SK-N-SH (cell line): ENCODE measurements around the gene DYNLT3. TPM values are rescaled to one million over a fixed set of nuclear protein-coding genes. Genes with fewer than 3 reads are reported as not detected.

ENCODE experiments used
- CTCF ChIA-PET: fragments of 300-600, 350-600 bp; formaldehyde crosslinking; extraction: SDS; loops from one replicate; lab custom pipeline; 2021; lab: Yijun Ruan, JAX
- POLR2A ChIA-PET: fragments of 350-600 bp; sonication (Branson Sonifier 250); formaldehyde crosslinking; extraction: SDS; loops from one replicate; lab custom pipeline; 2020; ENCODE audit warnings: antibody characterized with exemption, inconsistent platforms; lab: Yijun Ruan, JAX
- DNase-seq: peaks from one replicate; pipeline ENCODE4 v3.0.0; 2012
- H2AFZ ChIP-seq: fragments of 200-600 bp; sonication (generic); 2 replicates; pipeline ENCODE4 v1.8.1; 2016; ENCODE audit warnings: antibody characterized with exemption, mild to moderate bottlenecking, low read depth
- H3F3A ChIP-seq: fragments of 200-600 bp; sonication (generic); replicated peaks from 2 replicates; pipeline ENCODE3; 2016; ENCODE audit warnings: antibody characterized with exemption, mild to moderate bottlenecking; ENCODE audit not compliant: insufficient read depth
- H3K27ac ChIP-seq, 2 experiments: fragments of 200-500 bp in 1 of 2; fragments of 200-600 bp in 1 of 2; sonication (Bioruptor generic) in 1 of 2; sonication (generic), shearing (Covaris generic) in 1 of 2; 2 replicates each; pipeline versions ENCODE4 v1.5.1 to v1.6.1; 2014 to 2016; ENCODE audit warnings: low read depth in 2 of 2, inconsistent platforms in 1 of 2, low read length in 1 of 2, mild to moderate bottlenecking in 1 of 2, mixed read lengths in 1 of 2
- H3K27me3 ChIP-seq: fragments of 200-600 bp; sonication (generic), shearing (Covaris generic); 2 replicates; pipeline ENCODE4 v1.6.1; 2016; ENCODE audit warnings: mixed run types; ENCODE audit not compliant: insufficient read depth
- H3K36me3 ChIP-seq, 2 experiments: fragments of 200-500 bp in 1 of 2; fragments of 200-600 bp in 1 of 2; sonication (Bioruptor generic) in 1 of 2; sonication (generic) in 1 of 2; replicated peaks in 1 of 2; 2 replicates each; pipeline versions ENCODE3 to v1.5.1; 2014 to 2016; ENCODE audit warnings: low read length in 1 of 2, mild to moderate bottlenecking in 1 of 2; ENCODE audit not compliant: insufficient read depth in 2 of 2, control insufficient read depth in 1 of 2
- H3K4me1 ChIP-seq, 2 experiments: fragments of 200-500 bp in 1 of 2; fragments of 200-600 bp in 1 of 2; sonication (Bioruptor generic) in 1 of 2; sonication (generic), shearing (Covaris generic) in 1 of 2; 2 replicates each; pipeline versions ENCODE4 v1.5.1 to v1.6.1; 2014 to 2016; ENCODE audit warnings: low read depth in 1 of 2, low read length in 1 of 2, mixed run types in 1 of 2; ENCODE audit not compliant: insufficient read depth in 2 of 2, control insufficient read depth in 1 of 2
- H3K4me2 ChIP-seq: fragments of 200-600 bp; sonication (generic), shearing (Covaris generic); 2 replicates; pipeline ENCODE4 v1.6.1; 2017; ENCODE audit warnings: mixed run types
- H3K4me3 ChIP-seq, 2 experiments: fragments of 200-500 bp in 1 of 2; fragments of 200-600 bp in 1 of 2; sonication (Bioruptor generic) in 1 of 2; sonication (generic), shearing (Covaris generic) in 1 of 2; 2 replicates each; pipeline versions ENCODE4 v1.5.1 to v1.8.1; 2014 to 2016; ENCODE audit warnings: low read depth in 2 of 2, inconsistent platforms in 1 of 2, low read length in 1 of 2, mild to moderate bottlenecking in 1 of 2, mixed read lengths in 1 of 2, moderate library complexity in 1 of 2
- H3K79me2 ChIP-seq: fragments of 200-600 bp; sonication (generic); 2 replicates; pipeline ENCODE4 v1.8.1; 2017; ENCODE audit warnings: mild to moderate bottlenecking; ENCODE audit not compliant: insufficient read depth
- H3K9ac ChIP-seq: fragments of 200-600 bp; sonication (generic); 2 replicates; pipeline ENCODE4 v1.6.1; 2017; ENCODE audit warnings: mixed run types
- H3K9me2 ChIP-seq: fragments of 200-600 bp; sonication (generic); 2 replicates; pipeline ENCODE4 v1.6.1; 2017; ENCODE audit warnings: mixed run types
- H3K9me3 ChIP-seq: fragments of 200-600 bp; sonication (generic); 2 replicates; pipeline ENCODE4 v1.6.1; 2017; ENCODE audit warnings: mixed run types, mild to moderate bottlenecking, moderate library complexity
- H4K20me1 ChIP-seq: fragments of 200-600 bp; sonication (generic); 2 replicates; pipeline ENCODE4 v1.6.1; 2017; ENCODE audit warnings: mild to moderate bottlenecking, mixed run types; ENCODE audit not compliant: insufficient read depth
- ELF1 ChIP-seq: IDR thresholded peaks from 2 replicates; pipeline ENCODE4 v1.4.0; 2012
- EZH2phosphoT487 ChIP-seq: fragments of 200-600 bp; sonication (generic); IDR thresholded peaks from 2 replicates; pipeline ENCODE4 v1.6.1; 2017; ENCODE audit warnings: low read depth, mixed run types, mild to moderate bottlenecking, antibody characterized with exemption, moderate library complexity, borderline replicate concordance
- FOSL2 ChIP-seq: IDR thresholded peaks from 2 replicates; pipeline ENCODE4 v1.4.0; 2012; ENCODE audit warnings: low read depth, mild to moderate bottlenecking, moderate library complexity, borderline replicate concordance
- FOXJ3 ChIP-seq: sonication (generic); formaldehyde crosslinking; IDR thresholded peaks from 2 replicates; pipeline ENCODE4 v1.5.1; 2020; ENCODE audit warnings: mild to moderate bottlenecking, missing genetic modification reagents
- FOXM1 ChIP-seq: IDR thresholded peaks from 2 replicates; pipeline ENCODE4 v1.4.0; 2012; ENCODE audit warnings: low read depth, mild to moderate bottlenecking
- GABPA ChIP-seq: IDR thresholded peaks from 2 replicates; pipeline ENCODE4 v1.4.0; 2012; ENCODE audit warnings: low read depth, mild to moderate bottlenecking
- IRF3 ChIP-seq: fragments of 150-350 bp; IDR thresholded peaks from 2 replicates; pipeline ENCODE4 v1.6.1; 2016; ENCODE audit warnings: mild to moderate bottlenecking, low read depth, low read length
- MEF2A ChIP-seq: IDR thresholded peaks from 2 replicates; pipeline ENCODE4 v1.4.0; 2012; ENCODE audit warnings: low read depth, borderline replicate concordance
- MXI1 ChIP-seq: IDR thresholded peaks from 2 replicates; pipeline ENCODE4 v1.6.1; 2012; ENCODE audit warnings: mild to moderate bottlenecking, low read depth, low read length, improper control_type of control experiment
- NFIC ChIP-seq: IDR thresholded peaks from 2 replicates; pipeline ENCODE4 v1.4.0; 2012; ENCODE audit warnings: borderline replicate concordance
- PBX3 ChIP-seq: IDR thresholded peaks from 2 replicates; pipeline ENCODE4; 2012
- POLR2AphosphoS5 ChIP-seq: IDR thresholded peaks from 2 replicates; pipeline ENCODE4 v1.6.1; 2012; ENCODE audit warnings: low read depth, low read length
- RAD21 ChIP-seq: IDR thresholded peaks from 2 replicates; pipeline ENCODE4 v1.6.1; 2012; ENCODE audit warnings: mild to moderate bottlenecking, low read length
- RFX5 ChIP-seq: IDR thresholded peaks from 2 replicates; pipeline ENCODE4 v1.6.1; 2012; ENCODE audit warnings: mild to moderate bottlenecking, improper control_type of control experiment, low read length
- RXRA ChIP-seq: IDR thresholded peaks from 2 replicates; pipeline ENCODE4 v1.4.0; 2012; ENCODE audit warnings: low read depth, mild to moderate bottlenecking, borderline replicate concordance
- SIN3A ChIP-seq: IDR thresholded peaks from 2 replicates; pipeline ENCODE4 v1.6.1; 2012; ENCODE audit warnings: low read depth, mild to moderate bottlenecking, low read length, moderate library complexity, borderline replicate concordance
- SMC3 ChIP-seq: IDR thresholded peaks from 2 replicates; pipeline ENCODE4 v1.6.1; 2012; ENCODE audit warnings: low read depth, low read length, improper control_type of control experiment
- TAF1 ChIP-seq: IDR thresholded peaks from 2 replicates; pipeline ENCODE4 v1.6.1; 2012; ENCODE audit warnings: low read depth, mild to moderate bottlenecking, low read length, moderate library complexity, borderline replicate concordance
- YY1 ChIP-seq: IDR thresholded peaks from 2 replicates; pipeline ENCODE4 v1.4.0; 2012; ENCODE audit warnings: low read depth, mild to moderate bottlenecking
- polyA plus RNA-seq, 3 experiments: library from polyadenylated mRNA; depleted of rRNA; stranded (reverse); fragments of >200 nt; gene quantifications; 2 replicates each; pipeline ENCODE4 v1.2.3, GENCODE V29; 2012
- TF ChIP-seq, protein P1 (sequence below): IDR thresholded peaks from 2 replicates; pipeline ENCODE4 v1.4.0; 2012; ENCODE audit warnings: low read depth, borderline replicate concordance
- TF ChIP-seq, protein P2 (sequence below): IDR thresholded peaks from 2 replicates; pipeline ENCODE4 v1.4.0; 2012; ENCODE audit warnings: low read depth, borderline replicate concordance
- TF ChIP-seq, protein P3 (sequence below): IDR thresholded peaks from 2 replicates; pipeline ENCODE4 v1.6.1; 2012; ENCODE audit warnings: mild to moderate bottlenecking, low read depth, low read length, moderate library complexity

DYNLT3 gene
- polyA plus RNA-seq, 1 of the 3 experiments (the other 2 are of a cell fraction) = 7.3 TPM

DNA sequence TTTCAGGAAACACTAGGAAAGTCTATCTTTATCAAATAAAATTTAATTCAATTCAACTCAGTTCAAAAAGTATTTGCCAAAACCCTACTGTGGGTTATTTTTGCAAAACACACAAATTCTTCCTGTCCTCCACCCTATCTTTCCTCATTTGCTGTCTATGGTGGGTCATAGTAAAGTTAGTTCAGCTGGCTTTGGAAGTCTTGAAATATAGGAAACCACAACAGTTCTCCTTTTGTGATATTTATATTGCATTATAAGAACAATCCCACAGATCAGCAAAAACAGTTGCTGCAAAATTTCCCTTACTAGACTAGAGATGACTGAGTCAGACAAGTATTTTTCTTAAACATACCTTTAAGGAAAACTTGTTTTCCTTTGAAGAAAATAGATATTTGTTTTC lies 45.3 kb downstream of the DYNLT3 start (continued):
- no peak for TF ChIP-seq YY1
- no peak for TF ChIP-seq RFX5
- no peak for TF ChIP-seq POLR2AphosphoS5
- no peak for TF ChIP-seq TAF1
- TF ChIP-seq SMC3 = no peak

- Histone ChIP-seq H3K9ac (no peak overlapping the region), H3K27ac (no peak overlapping the region), H4K20me1 (no peaks in the 10 kb centered on the region), H3K36me3 (no peaks in the 10 kb centered on the region), H3K9me2 (no peaks in the 10 kb centered on the region), H3K9me3 (no peaks in the 10 kb centered on the region), H3K4me1 (no peaks in the 10 kb centered on the region), H3K79me2 (no peaks in the 10 kb centered on the region), H2AFZ (no peak overlapping the region), H3K27me3 (peaks cover 3% of the 10 kb centered on the region), H3F3A (no peaks in the 10 kb centered on the region), H3K4me3 (no peak overlapping the region), H3K4me2 (no peak overlapping the region)
- DNase-seq = no peak
- TF ChIP-seq, protein P1, sequence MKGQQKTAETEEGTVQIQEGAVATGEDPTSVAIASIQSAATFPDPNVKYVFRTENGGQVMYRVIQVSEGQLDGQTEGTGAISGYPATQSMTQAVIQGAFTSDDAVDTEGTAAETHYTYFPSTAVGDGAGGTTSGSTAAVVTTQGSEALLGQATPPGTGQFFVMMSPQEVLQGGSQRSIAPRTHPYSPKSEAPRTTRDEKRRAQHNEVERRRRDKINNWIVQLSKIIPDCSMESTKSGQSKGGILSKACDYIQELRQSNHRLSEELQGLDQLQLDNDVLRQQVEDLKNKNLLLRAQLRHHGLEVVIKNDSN = no peak
- TF ChIP-seq, protein P2, sequence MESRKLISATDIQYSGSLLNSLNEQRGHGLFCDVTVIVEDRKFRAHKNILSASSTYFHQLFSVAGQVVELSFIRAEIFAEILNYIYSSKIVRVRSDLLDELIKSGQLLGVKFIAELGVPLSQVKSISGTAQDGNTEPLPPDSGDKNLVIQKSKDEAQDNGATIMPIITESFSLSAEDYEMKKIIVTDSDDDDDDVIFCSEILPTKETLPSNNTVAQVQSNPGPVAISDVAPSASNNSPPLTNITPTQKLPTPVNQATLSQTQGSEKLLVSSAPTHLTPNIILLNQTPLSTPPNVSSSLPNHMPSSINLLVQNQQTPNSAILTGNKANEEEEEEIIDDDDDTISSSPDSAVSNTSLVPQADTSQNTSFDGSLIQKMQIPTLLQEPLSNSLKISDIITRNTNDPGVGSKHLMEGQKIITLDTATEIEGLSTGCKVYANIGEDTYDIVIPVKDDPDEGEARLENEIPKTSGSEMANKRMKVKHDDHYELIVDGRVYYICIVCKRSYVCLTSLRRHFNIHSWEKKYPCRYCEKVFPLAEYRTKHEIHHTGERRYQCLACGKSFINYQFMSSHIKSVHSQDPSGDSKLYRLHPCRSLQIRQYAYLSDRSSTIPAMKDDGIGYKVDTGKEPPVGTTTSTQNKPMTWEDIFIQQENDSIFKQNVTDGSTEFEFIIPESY = no peak
- TF ChIP-seq ELF1 = no peak
- no peak for TF ChIP-seq EZH2phosphoT487
- no peak for TF ChIP-seq SIN3A
- no peak for TF ChIP-seq FOXM1
- no peak for TF ChIP-seq FOSL2
- no peak for TF ChIP-seq TAF1
- TF ChIP-seq, protein P3, sequence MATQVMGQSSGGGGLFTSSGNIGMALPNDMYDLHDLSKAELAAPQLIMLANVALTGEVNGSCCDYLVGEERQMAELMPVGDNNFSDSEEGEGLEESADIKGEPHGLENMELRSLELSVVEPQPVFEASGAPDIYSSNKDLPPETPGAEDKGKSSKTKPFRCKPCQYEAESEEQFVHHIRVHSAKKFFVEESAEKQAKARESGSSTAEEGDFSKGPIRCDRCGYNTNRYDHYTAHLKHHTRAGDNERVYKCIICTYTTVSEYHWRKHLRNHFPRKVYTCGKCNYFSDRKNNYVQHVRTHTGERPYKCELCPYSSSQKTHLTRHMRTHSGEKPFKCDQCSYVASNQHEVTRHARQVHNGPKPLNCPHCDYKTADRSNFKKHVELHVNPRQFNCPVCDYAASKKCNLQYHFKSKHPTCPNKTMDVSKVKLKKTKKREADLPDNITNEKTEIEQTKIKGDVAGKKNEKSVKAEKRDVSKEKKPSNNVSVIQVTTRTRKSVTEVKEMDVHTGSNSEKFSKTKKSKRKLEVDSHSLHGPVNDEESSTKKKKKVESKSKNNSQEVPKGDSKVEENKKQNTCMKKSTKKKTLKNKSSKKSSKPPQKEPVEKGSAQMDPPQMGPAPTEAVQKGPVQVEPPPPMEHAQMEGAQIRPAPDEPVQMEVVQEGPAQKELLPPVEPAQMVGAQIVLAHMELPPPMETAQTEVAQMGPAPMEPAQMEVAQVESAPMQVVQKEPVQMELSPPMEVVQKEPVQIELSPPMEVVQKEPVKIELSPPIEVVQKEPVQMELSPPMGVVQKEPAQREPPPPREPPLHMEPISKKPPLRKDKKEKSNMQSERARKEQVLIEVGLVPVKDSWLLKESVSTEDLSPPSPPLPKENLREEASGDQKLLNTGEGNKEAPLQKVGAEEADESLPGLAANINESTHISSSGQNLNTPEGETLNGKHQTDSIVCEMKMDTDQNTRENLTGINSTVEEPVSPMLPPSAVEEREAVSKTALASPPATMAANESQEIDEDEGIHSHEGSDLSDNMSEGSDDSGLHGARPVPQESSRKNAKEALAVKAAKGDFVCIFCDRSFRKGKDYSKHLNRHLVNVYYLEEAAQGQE = no peak
- no peak for TF ChIP-seq NFIC
- TF ChIP-seq IRF3 = no peak
- TF ChIP-seq RAD21 = no peak
- no peak for TF ChIP-seq RXRA
- no peak for TF ChIP-seq FOXJ3 (CRISPR knock-in tag)
- TF ChIP-seq MEF2A = no peak
- no peak for TF ChIP-seq GABPA
- no peak for TF ChIP-seq SMC3
- no peak for TF ChIP-seq RFX5
- TF ChIP-seq MXI1 = no peak
- no peak for TF ChIP-seq PBX3
- ChIA-PET CTCF (no interaction called here), POLR2A (no interaction called here)
Observed at GRCh38 chrX:37800717-37801116, 46.7 kb downstream of the DYNLT3 start.
